Progenitor cell of endocrine pancreas (in vitro differentiated cells): ENCODE measurements around the gene TACC3. TPM values are rescaled to one million over a fixed set of nuclear protein-coding genes. Genes with fewer than 3 reads are reported as not detected.

Experiments used
- DNase-seq: peaks from one replicate; pipeline ENCODE4 v3.0.0; 2021; ENCODE audit warnings: low spot score; ENCODE audit not compliant: unreplicated experiment
- H3K27ac Mint-ChIP-seq: 2 replicates; pipeline ENCODE4 v1.8.0; 2021; ENCODE audit warnings: mild to moderate bottlenecking, moderate library complexity, mixed read lengths
- H3K27me3 Mint-ChIP-seq: 2 replicates; pipeline ENCODE4 v1.8.0; 2021; ENCODE audit warnings: mixed read lengths
- H3K36me3 Mint-ChIP-seq: 2 replicates; pipeline ENCODE4 v1.8.0; 2022; ENCODE audit warnings: mixed read lengths; ENCODE audit not compliant: insufficient read depth
- H3K4me1 Mint-ChIP-seq: 2 replicates; pipeline ENCODE4 v1.8.0; 2021; ENCODE audit warnings: low read depth, mixed read lengths
- H3K4me3 Mint-ChIP-seq: 2 replicates; pipeline ENCODE4 v1.8.0; 2021; ENCODE audit warnings: low read depth, mild to moderate bottlenecking, moderate library complexity, mixed read lengths
- H3K9me3 Mint-ChIP-seq: 2 replicates; pipeline ENCODE4 v1.8.0; 2021; ENCODE audit warnings: low read depth, mixed read lengths
- total RNA-seq: library from RNA; stranded (reverse); gene quantifications from 2 replicates; pipeline ENCODE4 v1.2.1, GENCODE V29; 2021
- TF ChIP-seq, protein P1 (sequence below): fragments of 200-600 bp; sonication (generic); IDR thresholded peaks from one replicate; pipeline ENCODE4 v1.5.0; 2021; ENCODE audit warnings: antibody characterized with exemption, mild to moderate bottlenecking; ENCODE audit not compliant: unreplicated experiment

The TACC3 gene
- total RNA-seq, 1 donor from 2014 or later: 56.2 TPM

GRCh38 chr4:1784395-1784788 is 63.1 kb downstream of the TACC3 start:
- no peak for DNase-seq
- peaks cover 8% of the 10 kb centered on the region for H3K4me1 Mint-ChIP-seq
- H3K36me3 Mint-ChIP-seq: no peaks in the 10 kb centered on the region
- no peaks in the 10 kb centered on the region for H3K27me3 Mint-ChIP-seq
- no peak overlapping the region for H3K27ac Mint-ChIP-seq
- no peak overlapping the region for H3K4me3 Mint-ChIP-seq
- H3K9me3 Mint-ChIP-seq: no peaks in the 10 kb centered on the region
- TF ChIP-seq, protein P1, sequence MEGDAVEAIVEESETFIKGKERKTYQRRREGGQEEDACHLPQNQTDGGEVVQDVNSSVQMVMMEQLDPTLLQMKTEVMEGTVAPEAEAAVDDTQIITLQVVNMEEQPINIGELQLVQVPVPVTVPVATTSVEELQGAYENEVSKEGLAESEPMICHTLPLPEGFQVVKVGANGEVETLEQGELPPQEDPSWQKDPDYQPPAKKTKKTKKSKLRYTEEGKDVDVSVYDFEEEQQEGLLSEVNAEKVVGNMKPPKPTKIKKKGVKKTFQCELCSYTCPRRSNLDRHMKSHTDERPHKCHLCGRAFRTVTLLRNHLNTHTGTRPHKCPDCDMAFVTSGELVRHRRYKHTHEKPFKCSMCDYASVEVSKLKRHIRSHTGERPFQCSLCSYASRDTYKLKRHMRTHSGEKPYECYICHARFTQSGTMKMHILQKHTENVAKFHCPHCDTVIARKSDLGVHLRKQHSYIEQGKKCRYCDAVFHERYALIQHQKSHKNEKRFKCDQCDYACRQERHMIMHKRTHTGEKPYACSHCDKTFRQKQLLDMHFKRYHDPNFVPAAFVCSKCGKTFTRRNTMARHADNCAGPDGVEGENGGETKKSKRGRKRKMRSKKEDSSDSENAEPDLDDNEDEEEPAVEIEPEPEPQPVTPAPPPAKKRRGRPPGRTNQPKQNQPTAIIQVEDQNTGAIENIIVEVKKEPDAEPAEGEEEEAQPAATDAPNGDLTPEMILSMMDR: no peak

DNA sequence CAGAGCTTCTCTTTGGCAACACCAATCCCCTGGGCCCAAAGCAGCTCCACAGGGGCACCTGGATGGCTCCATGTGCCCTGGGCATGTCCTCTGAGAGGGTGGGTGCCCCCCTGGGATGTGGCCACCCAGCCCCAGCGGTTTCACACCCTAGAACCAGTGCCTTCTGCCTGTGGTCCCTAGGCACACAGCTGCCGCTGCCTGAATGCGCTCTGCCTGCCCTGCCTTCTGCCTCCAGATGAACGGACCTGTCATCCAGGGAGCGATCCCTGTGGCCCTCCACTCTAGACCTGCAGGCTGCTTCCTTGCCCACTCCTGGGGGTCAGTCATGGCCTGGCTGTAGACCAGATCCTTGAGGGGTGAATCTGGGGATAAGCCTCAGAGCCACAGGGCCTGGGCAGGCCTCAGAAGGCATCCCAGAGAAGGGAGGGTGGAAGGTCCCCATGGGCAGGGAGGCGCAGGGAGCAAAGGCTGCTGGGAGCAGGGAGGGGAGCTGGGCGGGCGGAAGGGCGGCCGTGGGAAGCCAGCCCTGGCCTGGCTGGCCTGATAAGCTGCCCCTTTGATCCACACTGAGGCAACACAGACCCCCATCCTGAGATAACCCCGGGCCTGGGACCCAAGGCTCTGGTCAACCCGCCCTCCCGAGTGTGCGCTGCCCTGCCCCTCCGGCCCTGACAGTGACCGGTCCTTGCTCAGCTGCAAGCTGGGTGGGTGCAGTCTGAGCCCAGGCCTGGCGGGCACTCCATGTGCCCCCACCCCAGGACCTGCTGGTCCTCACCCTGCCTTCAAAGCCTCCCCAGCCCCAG is 63.7 kb downstream of the TACC3 start:
- peaks cover under 1% of the 10 kb centered on the region for H3K27me3 Mint-ChIP-seq
- no peaks in the 10 kb centered on the region for H3K36me3 Mint-ChIP-seq
- no peak for DNase-seq
- H3K27ac Mint-ChIP-seq: no peak overlapping the region
- peaks cover 8% of the 10 kb centered on the region for H3K4me1 Mint-ChIP-seq
- H3K4me3 Mint-ChIP-seq: no peak overlapping the region
- no peaks in the 10 kb centered on the region for H3K9me3 Mint-ChIP-seq
- TF ChIP-seq, protein P1: no peak

GRCh38 chr4:1785592-1785991 is 64.3 kb downstream of the TACC3 start:
- no peak overlapping the region for H3K27ac Mint-ChIP-seq
- no peak overlapping the region for H3K4me3 Mint-ChIP-seq
- H3K4me1 Mint-ChIP-seq: peaks cover 5% of the 10 kb centered on the region
- no peaks in the 10 kb centered on the region for H3K36me3 Mint-ChIP-seq
- peaks cover 6% of the 10 kb centered on the region for H3K27me3 Mint-ChIP-seq
- DNase-seq: no peak
- TF ChIP-seq, protein P1: no peak
- no peaks in the 10 kb centered on the region for H3K9me3 Mint-ChIP-seq

GRCh38 chr4:1786544-1787362 is 65.4 kb downstream of the TACC3 start:
- Mint-ChIP-seq H3K27me3 (peaks cover 12% of the 10 kb centered on the region), H3K4me1 (peaks cover 5% of the 10 kb centered on the region), H3K36me3 (no peaks in the 10 kb centered on the region), H3K9me3 (no peaks in the 10 kb centered on the region), H3K27ac (no peak overlapping the region), H3K4me3 (no peak overlapping the region)
- DNase-seq: no peak
- TF ChIP-seq, protein P1: no peak

- peaks cover 5% of the 10 kb centered on the region for H3K4me1 Mint-ChIP-seq
- no peak overlapping the region for H3K4me3 Mint-ChIP-seq
- TF ChIP-seq, protein P1: no peak
- peaks cover 12% of the 10 kb centered on the region for H3K27me3 Mint-ChIP-seq
- H3K9me3 Mint-ChIP-seq: no peaks in the 10 kb centered on the region
- no peaks in the 10 kb centered on the region for H3K36me3 Mint-ChIP-seq
- no peak overlapping the region for H3K27ac Mint-ChIP-seq
- DNase-seq: no peak
Measured at GRCh38 chr4:1787411-1788077, 66.2 kb downstream of the TACC3 start.
